HCT116 (cell line): Measurements from ENCODE around the gene DHRS13. TPM values are rescaled to one million over a fixed set of nuclear protein-coding genes. Genes with fewer than 3 reads are reported as not detected.

Experiments
- ATAC-seq: fragments of 200-7000 bp; cut with Tn5 transposase; 2 replicates; pipeline ENCODE4 v1.9.1; 2020; ENCODE audit warnings: mild to moderate bottlenecking, moderate library complexity
- BruUV-seq: library from RNA; stranded (reverse); fragments of 400-500 nt; replicated peaks from 2 replicates; lab custom pipeline; 2021; lab: Mats Ljungman, UMichigan
- CTCF ChIA-PET: fragments of 300-600 bp; sonication (Branson Sonifier 250); formaldehyde crosslinking; loops from one replicate; lab custom pipeline; 2021; ENCODE audit warnings: antibody characterized with exemption; lab: Charles Lee
- POLR2A ChIA-PET: fragments of 300-600, 350-600 bp; sonication (Branson Sonifier 250); formaldehyde crosslinking; loops from one replicate; lab custom pipeline; 2021; ENCODE audit warnings: antibody characterized with exemption; lab: Charles Lee
- RAD21 ChIA-PET, 2 experiments: fragments of 300-600 bp; sonication (Branson Sonifier 250); formaldehyde crosslinking; loops; one replicate each; lab custom pipeline; 2023; ENCODE audit warnings: low total read pairs in 2 of 2; ENCODE audit not compliant: uncharacterized antibody in 2 of 2, unreplicated experiment in 2 of 2, low non-redundant PET in 1 of 2; lab: Charles Lee
- DNase-seq: peaks from one replicate; pipeline ENCODE4 v3.0.0-alpha.2; 2010; ENCODE audit warnings: low read depth, low spot score
- H2AFZ ChIP-seq: fragments of 200-600 bp; shearing (Covaris generic), sonication (generic); 2 replicates; pipeline ENCODE4 v1.6.1; 2017; ENCODE audit warnings: low read depth, mixed run types, mixed read lengths, antibody characterized with exemption, low read length; ENCODE audit not compliant: poor library complexity, severe bottlenecking
- H3K27ac ChIP-seq: 2 replicates; pipeline ENCODE4 v1.5.1; 2012; ENCODE audit warnings: low read depth, low read length
- H3K27me3 ChIP-seq: fragments of 200-600 bp; sonication (generic); 2 replicates; pipeline ENCODE4 v1.6.1; 2016; ENCODE audit warnings: mixed run types, low read length, mixed read lengths; ENCODE audit not compliant: insufficient read depth
- H3K36me3 ChIP-seq, 2 experiments: fragments of 200-500 bp in 1 of 2; fragments of 200-600 bp in 1 of 2; sonication (Bioruptor generic) in 1 of 2; sonication (generic) in 1 of 2; 2 replicates each; pipeline versions ENCODE4 v1.5.1 to v1.6.1; 2014 to 2016; ENCODE audit warnings: low read length in 2 of 2, inconsistent platforms in 1 of 2, mixed read lengths in 1 of 2, mixed run types in 1 of 2; ENCODE audit not compliant: insufficient read depth in 2 of 2, control insufficient read depth in 1 of 2
- H3K4me1 ChIP-seq, 2 experiments: fragments of 200-600 bp in 1 of 2; sonication (generic) in 1 of 2; 2 replicates each; pipeline versions ENCODE4 v1.5.1 to v1.6.1; 2012 to 2017; ENCODE audit warnings: low read length in 2 of 2, inconsistent platforms in 1 of 2, mild to moderate bottlenecking in 1 of 2, mixed read lengths in 1 of 2, mixed run types in 1 of 2, moderate library complexity in 1 of 2; ENCODE audit not compliant: insufficient read depth in 2 of 2, control insufficient read depth in 1 of 2
- H3K4me2 ChIP-seq: fragments of 200-600 bp; sonication (generic); 2 replicates; pipeline ENCODE4 v1.6.1; 2017; ENCODE audit warnings: mixed run types, low read length, mixed read lengths
- H3K4me3 ChIP-seq, 2 experiments: fragments of 200-600 bp in 1 of 2; sonication (generic) in 1 of 2; replicated peaks in 1 of 2; 2 replicates each; pipeline ENCODE4 v1.5.1; 2011 to 2016; ENCODE audit warnings: low read length in 2 of 2, control low read depth in 1 of 2, low read depth in 1 of 2, mild to moderate bottlenecking in 1 of 2, mixed read lengths in 1 of 2, mixed run types in 1 of 2
- H3K79me2 ChIP-seq: fragments of 200-600 bp; sonication (generic); 2 replicates; pipeline ENCODE4 v1.6.1; 2017; ENCODE audit warnings: mild to moderate bottlenecking, mixed run types, low read length, moderate library complexity, mixed read lengths; ENCODE audit not compliant: insufficient read depth
- H3K9ac ChIP-seq: fragments of 200-600 bp; sonication (generic); 2 replicates; pipeline ENCODE4 v1.6.1; 2016; ENCODE audit warnings: low read length, mixed read lengths
- H3K9me2 ChIP-seq: fragments of 200-600 bp; sonication (generic), shearing (Covaris generic); 2 replicates; pipeline ENCODE4 v1.6.1; 2017; ENCODE audit warnings: mixed run types, mild to moderate bottlenecking, moderate library complexity; ENCODE audit not compliant: insufficient read depth
- H3K9me3 ChIP-seq, 2 experiments: fragments of 200-500 bp in 1 of 2; fragments of 200-600 bp in 1 of 2; sonication (Bioruptor generic) in 1 of 2; sonication (generic) in 1 of 2; 2 replicates each; pipeline ENCODE4 v1.6.1; 2014 to 2017; ENCODE audit warnings: low read length in 2 of 2, mixed read lengths in 2 of 2, inconsistent platforms in 1 of 2, low read depth in 1 of 2, mild to moderate bottlenecking in 1 of 2, mixed run types in 1 of 2, moderate library complexity in 1 of 2; ENCODE audit not compliant: control insufficient read depth in 1 of 2, insufficient read depth in 1 of 2
- H4K20me1 ChIP-seq: fragments of 200-600 bp; sonication (generic), shearing (Covaris generic); 2 replicates; pipeline ENCODE4 v1.6.1; 2017; ENCODE audit warnings: mixed run types, mild to moderate bottlenecking, moderate library complexity; ENCODE audit not compliant: insufficient read depth
- RAD21 ChIP-seq: IDR thresholded peaks from 2 replicates; pipeline ENCODE4 v1.6.1; 2012; ENCODE audit warnings: low read depth, mild to moderate bottlenecking
- SIN3A ChIP-seq: IDR thresholded peaks from 2 replicates; pipeline ENCODE4 v1.6.1; 2012; ENCODE audit warnings: low read depth
- intact Hi-C: fragments of 100-400 bp; cut with micrococcal nuclease; formaldehyde crosslinking; loops from 2 replicates; pipeline ENCODE4 v1.10.0; 2022
- total RNA-seq: library from RNA; stranded (reverse); gene quantifications from one replicate; pipeline ENCODE4 v1.2.1, GENCODE V29; 2021; ENCODE audit not compliant: unreplicated experiment
- TF ChIP-seq, protein P1 (sequence below): IDR thresholded peaks from 2 replicates; pipeline ENCODE4 v1.6.1; 2012; ENCODE audit warnings: low read depth

The DHRS13 gene
- total RNA-seq, 1 experiment from 2014 or later: 13.5 TPM

DNA sequence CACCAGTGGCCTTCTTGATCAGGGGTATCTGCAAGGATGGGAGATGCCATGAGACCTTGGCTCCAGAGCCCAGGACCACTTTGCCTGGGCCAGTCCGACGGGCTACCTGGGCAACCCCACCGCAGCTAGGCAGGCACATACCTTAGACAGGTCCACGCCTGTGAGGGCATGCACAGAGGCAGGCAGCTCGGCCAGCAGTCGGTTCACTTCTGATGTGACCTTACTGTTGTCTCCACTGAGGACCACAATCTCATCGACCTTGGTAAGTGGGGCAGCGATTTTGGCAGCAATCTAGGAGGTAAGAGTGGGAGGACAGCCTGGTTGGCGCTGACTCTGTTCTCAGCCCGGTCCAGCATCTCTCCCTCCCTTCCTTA lies 22.3 kb downstream of the DHRS13 start:
- Histone ChIP-seq H3K4me3 (no peak overlapping the region), H3K27me3 (no peaks in the 10 kb centered on the region), H3K4me1 (no peaks in the 10 kb centered on the region; a peak in 1 of 4 replicates), H3K4me2 (no peak overlapping the region), H3K9me2 (no peaks in the 10 kb centered on the region), H2AFZ (no peak overlapping the region), H3K9me3 (no peaks in the 10 kb centered on the region), H3K79me2 (no peaks in the 10 kb centered on the region), H3K36me3 (peaks cover 0 to 5% of the 10 kb centered on the region in 2 experiments; a peak in 2 of 4 replicates)
- ChIA-PET CTCF (interaction anchor here (2.4 kb wide), 1 partner anchor 117 kb away, joined by 57 read pairs; no protein-coding TSS in a partner anchor), RAD21 (interaction anchor here in 1 of 2 experiments (2.3 kb wide), 1 partner anchor 117 kb away, joined by 10 read pairs; no protein-coding TSS in a partner anchor), POLR2A (no interaction called here)
- intact Hi-C loops: no loop called here
- BruUV-seq: no TSS peak
- ATAC-seq: no peak
- no peak for DNase-seq
- TF ChIP-seq, protein P1, sequence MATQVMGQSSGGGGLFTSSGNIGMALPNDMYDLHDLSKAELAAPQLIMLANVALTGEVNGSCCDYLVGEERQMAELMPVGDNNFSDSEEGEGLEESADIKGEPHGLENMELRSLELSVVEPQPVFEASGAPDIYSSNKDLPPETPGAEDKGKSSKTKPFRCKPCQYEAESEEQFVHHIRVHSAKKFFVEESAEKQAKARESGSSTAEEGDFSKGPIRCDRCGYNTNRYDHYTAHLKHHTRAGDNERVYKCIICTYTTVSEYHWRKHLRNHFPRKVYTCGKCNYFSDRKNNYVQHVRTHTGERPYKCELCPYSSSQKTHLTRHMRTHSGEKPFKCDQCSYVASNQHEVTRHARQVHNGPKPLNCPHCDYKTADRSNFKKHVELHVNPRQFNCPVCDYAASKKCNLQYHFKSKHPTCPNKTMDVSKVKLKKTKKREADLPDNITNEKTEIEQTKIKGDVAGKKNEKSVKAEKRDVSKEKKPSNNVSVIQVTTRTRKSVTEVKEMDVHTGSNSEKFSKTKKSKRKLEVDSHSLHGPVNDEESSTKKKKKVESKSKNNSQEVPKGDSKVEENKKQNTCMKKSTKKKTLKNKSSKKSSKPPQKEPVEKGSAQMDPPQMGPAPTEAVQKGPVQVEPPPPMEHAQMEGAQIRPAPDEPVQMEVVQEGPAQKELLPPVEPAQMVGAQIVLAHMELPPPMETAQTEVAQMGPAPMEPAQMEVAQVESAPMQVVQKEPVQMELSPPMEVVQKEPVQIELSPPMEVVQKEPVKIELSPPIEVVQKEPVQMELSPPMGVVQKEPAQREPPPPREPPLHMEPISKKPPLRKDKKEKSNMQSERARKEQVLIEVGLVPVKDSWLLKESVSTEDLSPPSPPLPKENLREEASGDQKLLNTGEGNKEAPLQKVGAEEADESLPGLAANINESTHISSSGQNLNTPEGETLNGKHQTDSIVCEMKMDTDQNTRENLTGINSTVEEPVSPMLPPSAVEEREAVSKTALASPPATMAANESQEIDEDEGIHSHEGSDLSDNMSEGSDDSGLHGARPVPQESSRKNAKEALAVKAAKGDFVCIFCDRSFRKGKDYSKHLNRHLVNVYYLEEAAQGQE: no peak
- TF ChIP-seq SIN3A (no peak), RAD21 (no peak)
- TF ChIP-seq, all 23 proteins: peak for 0
- no peak overlapping the region for H3K9ac ChIP-seq
- H3K27ac ChIP-seq: no peak overlapping the region
- no peaks in the 10 kb centered on the region for H4K20me1 ChIP-seq
